Aorta (tissue), 5 donors: ENCODE results near the gene DUSP7. TPM values are rescaled to one million over a fixed set of nuclear protein-coding genes. Genes with fewer than 3 reads are reported as not detected.
A peak's percentile ranks its signal among the peaks of the same experiment; 100 is the strongest.
"Not testable (repeated sequence)": the region's sequence is repeated elsewhere in the genome, so short reads cannot be mapped to it uniquely, and the experiment has no call there.

Experiments
- ATAC-seq: fragments of 200-7000 bp; cut with Tn5 transposase; one replicate; pipeline ENCODE4 v1.9.1; 2022; ENCODE audit warnings: moderate library complexity; ENCODE audit not compliant: low FRiP score
- DNase-seq, 2 donors: peaks; one replicate each; pipeline ENCODE4 v3.0.0-alpha.2; 2020
- H3K27ac ChIP-seq, 2 donors: one replicate each; pipeline ENCODE4 v1.5.1; 2013; ENCODE audit warnings: low read length in 2 of 2, mild to moderate bottlenecking in 2 of 2, moderate library complexity in 2 of 2, control low read depth in 1 of 2, inconsistent platforms in 1 of 2, low read depth in 1 of 2
- H3K27me3 ChIP-seq, 2 donors: one replicate each; pipeline ENCODE4 v1.6.1; 2013; ENCODE audit warnings: control low read depth in 1 of 2, low read length in 1 of 2, mild to moderate bottlenecking in 1 of 2, moderate library complexity in 1 of 2; ENCODE audit not compliant: insufficient read depth in 2 of 2, control insufficient read depth in 1 of 2
- H3K36me3 ChIP-seq, 2 donors: one replicate each; pipeline ENCODE4 v1.6.1; 2013; ENCODE audit warnings: control low read depth in 1 of 2, low read length in 1 of 2, mild to moderate bottlenecking in 1 of 2; ENCODE audit not compliant: insufficient read depth in 2 of 2, control insufficient read depth in 1 of 2
- H3K4me1 ChIP-seq, 2 donors: one replicate each; pipeline ENCODE4 v1.6.1; 2013; ENCODE audit warnings: low read length in 2 of 2, control low read depth in 1 of 2, mild to moderate bottlenecking in 1 of 2, moderate library complexity in 1 of 2; ENCODE audit not compliant: insufficient read depth in 2 of 2, control insufficient read depth in 1 of 2
- H3K4me3 ChIP-seq, 2 donors: one replicate each; pipeline ENCODE4 v1.5.1; 2013; ENCODE audit warnings: low read length in 2 of 2, control low read depth in 1 of 2, mild to moderate bottlenecking in 1 of 2
- H3K9me3 ChIP-seq: one replicate; pipeline ENCODE4 v1.6.1; 2013; ENCODE audit warnings: mild to moderate bottlenecking, low read length; ENCODE audit not compliant: control insufficient read depth
- WGBS, 2 donors: extraction: QIAGEN DNeasy Blood & Tissue Kit; methylation state at CpG; one replicate each; pipeline ENCODE4 v1.1.7; 2013; 5-methylcytosine and 5-hydroxymethylcytosine counted together
- intact Hi-C, 2 donors: fragments of 100-400 bp; cut with DNase I; formaldehyde crosslinking; loops; one replicate each; pipeline versions ENCODE4 v1.14.2 to v1.15.0; 2022
- polyA plus RNA-seq, 2 donors: library from polyadenylated mRNA; stranded (reverse); fragments of 200-250 nt; gene quantifications; one replicate each; pipeline ENCODE4 v1.2.3, GENCODE V29; 2013
- total RNA-seq, 2 donors: library from RNA; stranded (reverse); fragmentation: NEBNext Ultra II Directional; extraction: Animal tissue kit (Norgen Biotek cat#: 25700); gene quantifications; one replicate each; pipeline ENCODE4 v1.2.1, GENCODE V29; 2021
- donor health status: healthy with polysubstance abuse.
- donor health status: Bipolar disorder and iron deficiency.
- donor health status: DM: no; HTN: no; CAD: no.
- donor health status: DM: no; HTN: no; CAD: no.
- donor health status: DM: yes; HTN: yes; CAD: no.

Gene DUSP7
- total and polyA plus RNA-seq, 4 donors, result 8.8 to 54.1 (median 25.6) TPM

- intact Hi-C loops, result loop anchor here in 1 of 2 donors (2.0 kb wide), 2 partner anchors 29 to 43 kb away; no protein-coding TSS in a partner anchor
- peaks cover 0 to 14% of the 10 kb centered on the region in 2 donors for H3K36me3 ChIP-seq
- DNase-seq (peak; percentile 77 to 90), ATAC-seq (peak; percentile 73)
- H3K4me3 ChIP-seq, result no peak overlapping the region
- H3K27me3 ChIP-seq, result no peaks in the 10 kb centered on the region
- no peaks in the 10 kb centered on the region for H3K9me3 ChIP-seq
- WGBS, 2 donors, result 45 to 46% methylated on average over 18 to 20 of the region's 20 CpGs
- no peaks in the 10 kb centered on the region for H3K4me1 ChIP-seq
- peak overlapping the region; percentile 64 to 90 for H3K27ac ChIP-seq
Measured at GRCh38 chr3:52047295-52047960, 8.9 kb downstream of the DUSP7 start.

GRCh38 chr3:52046902-52047239, 9.5 kb downstream of the DUSP7 start:
- no peaks in the 10 kb centered on the region for H3K9me3 ChIP-seq
- H3K27ac ChIP-seq, result peak overlapping the region; percentile 64 to 90
- H3K4me3 ChIP-seq, result no peak overlapping the region
- H3K36me3 ChIP-seq, result peaks cover 0 to 14% of the 10 kb centered on the region in 2 donors
- H3K4me1 ChIP-seq, result no peaks in the 10 kb centered on the region
- DNase-seq (no peak), ATAC-seq (peak; percentile 43)
- intact Hi-C loops, result loop anchor here in 1 of 2 donors (2.0 kb wide), 2 partner anchors 28 to 44 kb away; no protein-coding TSS in a partner anchor
- no peaks in the 10 kb centered on the region for H3K27me3 ChIP-seq
- 56 to 66% methylated on average over 6 to 7 of the region's 7 CpGs for WGBS, 2 donors

- no peaks in the 10 kb centered on the region for H3K27me3 ChIP-seq
- H3K4me3 ChIP-seq, result no peak overlapping the region
- no peaks in the 10 kb centered on the region for H3K4me1 ChIP-seq
- DNase-seq (peak; percentile 91 to 94), ATAC-seq (peak; percentile 75)
- peaks cover 0 to 13% of the 10 kb centered on the region in 2 donors for H3K36me3 ChIP-seq
- intact Hi-C loops, result loop anchor here in 1 of 2 donors (2.0 kb wide), 2 partner anchors 28 to 44 kb away; no protein-coding TSS in a partner anchor
- 44% methylated on average over 12 of the region's 12 CpGs for WGBS, 2 donors
- peak overlapping the region; percentile 64 to 90 for H3K27ac ChIP-seq
- H3K9me3 ChIP-seq, result no peaks in the 10 kb centered on the region
Measured at GRCh38 chr3:52046186-52046901, 10.0 kb downstream of the DUSP7 start.

GRCh38 chr3:52044869-52045619, 11.3 kb downstream of the DUSP7 start:
- 97 to 98% methylated on average over 18 of the region's 18 CpGs for WGBS, 2 donors
- H3K4me3 ChIP-seq, result no peak overlapping the region
- no peaks in the 10 kb centered on the region for H3K27me3 ChIP-seq
- H3K27ac ChIP-seq, result peak overlapping the region in 1 of 2 donors; percentile 15
- DNase-seq, result no peak
- intact Hi-C loops, result no loop called here
- H3K36me3 ChIP-seq, result peaks cover 0 to 3% of the 10 kb centered on the region in 2 donors
- H3K9me3 ChIP-seq, result no peaks in the 10 kb centered on the region
- no peaks in the 10 kb centered on the region for H3K4me1 ChIP-seq
- ATAC-seq, result no peak

- 85 to 87% methylated on average over 6 of the region's 6 CpGs for WGBS, 2 donors
- intact Hi-C loops, result no loop called here
- Histone ChIP-seq H3K27ac (no peak overlapping the region), H3K36me3 (no peaks in the 10 kb centered on the region), H3K9me3 (no peaks in the 10 kb centered on the region), H3K27me3 (no peaks in the 10 kb centered on the region), H3K4me3 (no peak overlapping the region), H3K4me1 (no peaks in the 10 kb centered on the region)
- DNase-seq (no peak), ATAC-seq (no peak)
Measured at GRCh38 chr3:52043750-52044149, 12.6 kb downstream of the DUSP7 start.

- DNase-seq, intact Hi-C loops, H3K36me3 ChIP-seq, H3K27ac ChIP-seq, H3K4me3 ChIP-seq, H3K27me3 ChIP-seq, H3K9me3 ChIP-seq, H3K4me1 ChIP-seq, ATAC-seq: not testable (repeated sequence)
- 100% methylated on average over 1 of the region's 1 CpG for WGBS, 2 donors
Measured at GRCh38 chr3:52043039-52043438, 13.3 kb downstream of the DUSP7 start.

- H3K4me1 ChIP-seq, result no peaks in the 10 kb centered on the region
- H3K27ac ChIP-seq, result peak overlapping the region in 1 of 2 donors; percentile 18
- no peaks in the 10 kb centered on the region for H3K36me3 ChIP-seq
- no peak for DNase-seq
- no peaks in the 10 kb centered on the region for H3K9me3 ChIP-seq
- intact Hi-C loops, result no loop called here
- no peak for ATAC-seq
- no peak overlapping the region for H3K4me3 ChIP-seq
- WGBS, 2 donors, result 84 to 90% methylated on average over 10 of the region's 10 CpGs
- H3K27me3 ChIP-seq, result no peaks in the 10 kb centered on the region
Measured at GRCh38 chr3:52041118-52041731, 15.1 kb downstream of the DUSP7 start.

- peak overlapping the region in 1 of 2 donors; percentile 18 for H3K27ac ChIP-seq
- no peaks in the 10 kb centered on the region for H3K4me1 ChIP-seq
- WGBS, 2 donors, result 57 to 61% methylated on average over 8 of the region's 8 CpGs
Measured at GRCh38 chr3:52040600-52040999, 15.8 kb downstream of the DUSP7 start.

More at GRCh38 chr3:52040600-52040999, 15.8 kb downstream of the DUSP7 start:
- no peaks in the 10 kb centered on the region for H3K9me3 ChIP-seq
- no peak for DNase-seq
- H3K4me3 ChIP-seq, result no peak overlapping the region
- ATAC-seq, result no peak
- no peaks in the 10 kb centered on the region for H3K27me3 ChIP-seq
- no peaks in the 10 kb centered on the region for H3K36me3 ChIP-seq
- intact Hi-C loops, result no loop called here
